Measurements from ENCODE around the gene TAX1BP1. TPM values are rescaled to one million over a fixed set of nuclear protein-coding genes. Genes with fewer than 3 reads are reported as not detected.

The TAX1BP1 gene
- total and polyA plus RNA-seq, 2 of the 13 experiments (the other 11 are each of a cell fraction or from before 2014, with no cell fraction given) = 95.2 to 98.9 TPM

GRCh38 chr7:27745064-27745583 is 5.2 kb downstream of the TAX1BP1 start (continued):
- no peak for TF ChIP-seq AFF4 (CRISPR knock-in tag; IDR thresholded peaks at IDR 0.05)
- peak; percentile 42; the same call in 1 of the 2 replicates for TF ChIP-seq BCL6 (CRISPR knock-in tag; IDR thresholded peaks at IDR 0.05)
- TF ChIP-seq FOXA1 (IDR thresholded peaks at IDR 0.05) = no peak
- peak; percentile 36; the same call in 1 of the 2 replicates for TF ChIP-seq FOXA1 (CRISPR knock-in tag; IDR thresholded peaks at IDR 0.05)
- peak; percentile 66 for TF ChIP-seq STAG1 (CRISPR knock-in tag; IDR thresholded peaks at IDR 0.05)
- TF ChIP-seq ARID5B (CRISPR knock-in tag; IDR thresholded peaks at IDR 0.05) = peak; percentile 89
- TF ChIP-seq ZMYM3 (CRISPR knock-in tag; IDR thresholded peaks at IDR 0.05) = no peak
- TF ChIP-seq GATAD2A (CRISPR knock-in tag; IDR thresholded peaks at IDR 0.05) = peak; percentile 65; the same call in 1 of the 2 replicates
- peak; percentile 31 for TF ChIP-seq PHF5A (CRISPR knock-in tag; IDR thresholded peaks at IDR 0.05; ENCODE audit: low read depth, unreplicated experiment)
- TF ChIP-seq SAP130 (CRISPR knock-in tag; IDR thresholded peaks at IDR 0.05; ENCODE audit: low read depth) = peak; percentile 71
- peak; percentile 51; the same call in 1 of the 2 replicates for TF ChIP-seq JUN (CRISPR knock-in tag; IDR thresholded peaks at IDR 0.05)
- peak in 1 of 2 experiments; percentile 68; a peak in 2 of 4 replicates for TF ChIP-seq EP300 (IDR thresholded peaks at IDR 0.05; ENCODE audit: low read depth in 2 of 2, low read length in 2 of 2)
- no peak for TF ChIP-seq EP300 (CRISPR knock-in tag; IDR thresholded peaks at IDR 0.05; ENCODE audit: borderline replicate concordance)
- TF ChIP-seq RFX1 (IDR thresholded peaks at IDR 0.05) = no peak
- TF ChIP-seq PAWR (CRISPR knock-in tag; IDR thresholded peaks at IDR 0.05; ENCODE audit: borderline replicate concordance) = no peak
- no peak for TF ChIP-seq ZNF329 (CRISPR knock-in tag; IDR thresholded peaks at IDR 0.05; ENCODE audit: low read depth)
- no peak for TF ChIP-seq ZNF101 (CRISPR knock-in tag; IDR thresholded peaks at IDR 0.05; ENCODE audit: borderline replicate concordance, low read depth)
- TF ChIP-seq NCOA2 (CRISPR knock-in tag; IDR thresholded peaks at IDR 0.05) = peak; percentile 67; the same call in 1 of the 2 replicates
- TF ChIP-seq AKAP8 (CRISPR knock-in tag; IDR thresholded peaks at IDR 0.05) = no peak
- TF ChIP-seq, protein P1, sequence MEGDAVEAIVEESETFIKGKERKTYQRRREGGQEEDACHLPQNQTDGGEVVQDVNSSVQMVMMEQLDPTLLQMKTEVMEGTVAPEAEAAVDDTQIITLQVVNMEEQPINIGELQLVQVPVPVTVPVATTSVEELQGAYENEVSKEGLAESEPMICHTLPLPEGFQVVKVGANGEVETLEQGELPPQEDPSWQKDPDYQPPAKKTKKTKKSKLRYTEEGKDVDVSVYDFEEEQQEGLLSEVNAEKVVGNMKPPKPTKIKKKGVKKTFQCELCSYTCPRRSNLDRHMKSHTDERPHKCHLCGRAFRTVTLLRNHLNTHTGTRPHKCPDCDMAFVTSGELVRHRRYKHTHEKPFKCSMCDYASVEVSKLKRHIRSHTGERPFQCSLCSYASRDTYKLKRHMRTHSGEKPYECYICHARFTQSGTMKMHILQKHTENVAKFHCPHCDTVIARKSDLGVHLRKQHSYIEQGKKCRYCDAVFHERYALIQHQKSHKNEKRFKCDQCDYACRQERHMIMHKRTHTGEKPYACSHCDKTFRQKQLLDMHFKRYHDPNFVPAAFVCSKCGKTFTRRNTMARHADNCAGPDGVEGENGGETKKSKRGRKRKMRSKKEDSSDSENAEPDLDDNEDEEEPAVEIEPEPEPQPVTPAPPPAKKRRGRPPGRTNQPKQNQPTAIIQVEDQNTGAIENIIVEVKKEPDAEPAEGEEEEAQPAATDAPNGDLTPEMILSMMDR (CRISPR knock-in tag; IDR thresholded peaks at IDR 0.05) = peak; percentile 86
- peak; percentile 14; the same call in 1 of the 2 replicates for TF ChIP-seq DRAP1 (CRISPR knock-in tag; IDR thresholded peaks at IDR 0.05)
- no peak for TF ChIP-seq TEAD2 (CRISPR knock-in tag; IDR thresholded peaks at IDR 0.05)
- TF ChIP-seq ZNF550 (CRISPR knock-in tag; IDR thresholded peaks at IDR 0.05; ENCODE audit: borderline replicate concordance) = no peak
